HG02870 (cell line): ENCODE measurements around the gene NYAP2.

ENCODE experiments used
- ATAC-seq: cut with Tn5 transposase; IDR thresholded peaks from one replicate; pipeline ENCODE4 v1.9.1; 2021; ENCODE audit warnings: mild to moderate bottlenecking, moderate library complexity; ENCODE audit not compliant: unreplicated experiment

The NYAP2 gene

GRCh38 chr2:225472161-225472560, 72.7 kb downstream of the NYAP2 start:
- ATAC-seq, result no peak

- ATAC-seq, result no peak
These were observed 79.9 kb downstream of the NYAP2 start for GRCh38 chr2:225479386-225479785.

- no peak for ATAC-seq
These were observed 85.2 kb downstream of the NYAP2 start for GRCh38 chr2:225484751-225485150.

- ATAC-seq, result no peak
These were observed 86.7 kb downstream of the NYAP2 start for GRCh38 chr2:225486236-225486635.

GRCh38 chr2:225487878-225488416, 88.4 kb downstream of the NYAP2 start:
- ATAC-seq, result no peak

GRCh38 chr2:225488743-225489142, 89.2 kb downstream of the NYAP2 start:
- no peak for ATAC-seq

GRCh38 chr2:225493420-225494099, 94.0 kb downstream of the NYAP2 start:
- ATAC-seq, result no peak

GRCh38 chr2:225494100-225494459, 94.6 kb downstream of the NYAP2 start:
- ATAC-seq, result no peak

GRCh38 chr2:225495706-225496105, 96.2 kb downstream of the NYAP2 start:
- ATAC-seq, result no peak

GRCh38 chr2:225496568-225496967, 97.1 kb downstream of the NYAP2 start:
- no peak for ATAC-seq

GRCh38 chr2:225497166-225497565, 97.7 kb downstream of the NYAP2 start:
- no peak for ATAC-seq

- ATAC-seq, result no peak
These were observed 101.5 kb downstream of the NYAP2 start for GRCh38 chr2:225501022-225501421.

- no peak for ATAC-seq
These were observed 103.5 kb downstream of the NYAP2 start for GRCh38 chr2:225502971-225503370.

GRCh38 chr2:225510796-225511195, 111.3 kb downstream of the NYAP2 start:
- ATAC-seq, result no peak

- no peak for ATAC-seq
These were observed 113.0 kb downstream of the NYAP2 start for GRCh38 chr2:225512469-225512868.

GRCh38 chr2:225512876-225513540, 113.5 kb downstream of the NYAP2 start:
- ATAC-seq, result no peak

- ATAC-seq, result no peak
These were observed 115.5 kb downstream of the NYAP2 start for GRCh38 chr2:225515033-225515432.

- ATAC-seq, result no peak
These were observed 127.4 kb downstream of the NYAP2 start for GRCh38 chr2:225526760-225527390.

GRCh38 chr2:225531559-225531958, 132.0 kb downstream of the NYAP2 start:
- ATAC-seq, result no peak

- ATAC-seq, result no peak
These were observed 132.6 kb downstream of the NYAP2 start for GRCh38 chr2:225532096-225532495.

- ATAC-seq, result no peak
These were observed 134.5 kb downstream of the NYAP2 start for GRCh38 chr2:225534037-225534436.

GRCh38 chr2:225534697-225535096, 135.2 kb downstream of the NYAP2 start:
- no peak for ATAC-seq
